D721Med (cell line): ENCODE measurements around the gene SPRR1B.
"Not testable (repeated sequence)": the region's sequence is repeated elsewhere in the genome, so short reads cannot be mapped to it uniquely, and the experiment has no call there.

Experiments used
- DNase-seq: peaks from one replicate; pipeline ENCODE4 v3.0.0; 2011; ENCODE audit warnings: low spot score; ENCODE audit not compliant: insufficient read length
- FAIRE-seq: peaks from 2 replicates; lab custom pipeline; 2011; peaks lifted over from hg19 to GRCh38; lab: Jason Lieb, UNC
- TF ChIP-seq, protein P1 (sequence below): IDR thresholded peaks from 2 replicates; pipeline ENCODE4 v1.5.1; 2012; ENCODE audit warnings: mild to moderate bottlenecking, control low read depth; ENCODE audit not compliant: insufficient read depth; ENCODE audit errors: missing control alignments

Gene SPRR1B

DNA sequence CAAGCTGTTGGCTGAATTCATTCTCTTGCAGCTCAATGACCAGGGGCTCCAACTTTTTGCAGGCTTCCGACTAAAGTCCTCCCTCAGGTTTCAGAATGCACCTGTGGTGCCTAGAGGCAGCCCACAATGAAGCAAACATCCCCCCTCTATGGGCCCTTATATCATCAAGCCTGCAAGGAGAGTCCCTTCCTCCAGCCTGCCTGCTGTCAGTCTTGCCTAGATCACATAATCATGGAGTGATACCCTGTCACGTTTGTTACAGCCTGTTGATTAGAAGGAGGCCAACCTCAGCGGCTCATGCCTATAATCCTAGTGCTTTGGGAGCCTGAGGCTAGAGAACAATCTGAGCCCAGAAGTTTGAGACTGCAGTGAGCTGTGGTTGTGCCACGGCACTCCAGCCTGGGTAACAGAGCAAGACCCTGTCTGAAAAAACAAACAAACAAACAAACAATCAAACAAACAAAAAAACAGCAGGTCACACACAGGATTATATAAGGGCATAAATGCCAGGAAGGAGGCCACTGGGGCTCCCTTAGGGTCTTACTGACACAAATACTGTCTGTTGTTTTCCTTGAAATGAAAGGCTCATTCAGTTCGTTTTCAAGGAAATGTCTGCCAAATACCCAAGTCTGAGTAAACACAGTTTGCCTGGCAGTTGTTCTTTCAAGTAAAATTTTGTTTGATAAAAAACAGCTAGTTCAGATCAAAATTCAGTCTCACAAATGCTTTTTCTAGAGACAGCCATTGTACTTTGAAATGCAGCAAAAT is 34.2 kb upstream of the SPRR1B start:
- FAIRE-seq = no peak
- TF ChIP-seq, protein P1, sequence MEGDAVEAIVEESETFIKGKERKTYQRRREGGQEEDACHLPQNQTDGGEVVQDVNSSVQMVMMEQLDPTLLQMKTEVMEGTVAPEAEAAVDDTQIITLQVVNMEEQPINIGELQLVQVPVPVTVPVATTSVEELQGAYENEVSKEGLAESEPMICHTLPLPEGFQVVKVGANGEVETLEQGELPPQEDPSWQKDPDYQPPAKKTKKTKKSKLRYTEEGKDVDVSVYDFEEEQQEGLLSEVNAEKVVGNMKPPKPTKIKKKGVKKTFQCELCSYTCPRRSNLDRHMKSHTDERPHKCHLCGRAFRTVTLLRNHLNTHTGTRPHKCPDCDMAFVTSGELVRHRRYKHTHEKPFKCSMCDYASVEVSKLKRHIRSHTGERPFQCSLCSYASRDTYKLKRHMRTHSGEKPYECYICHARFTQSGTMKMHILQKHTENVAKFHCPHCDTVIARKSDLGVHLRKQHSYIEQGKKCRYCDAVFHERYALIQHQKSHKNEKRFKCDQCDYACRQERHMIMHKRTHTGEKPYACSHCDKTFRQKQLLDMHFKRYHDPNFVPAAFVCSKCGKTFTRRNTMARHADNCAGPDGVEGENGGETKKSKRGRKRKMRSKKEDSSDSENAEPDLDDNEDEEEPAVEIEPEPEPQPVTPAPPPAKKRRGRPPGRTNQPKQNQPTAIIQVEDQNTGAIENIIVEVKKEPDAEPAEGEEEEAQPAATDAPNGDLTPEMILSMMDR = no peak
- DNase-seq = no peak

DNA sequence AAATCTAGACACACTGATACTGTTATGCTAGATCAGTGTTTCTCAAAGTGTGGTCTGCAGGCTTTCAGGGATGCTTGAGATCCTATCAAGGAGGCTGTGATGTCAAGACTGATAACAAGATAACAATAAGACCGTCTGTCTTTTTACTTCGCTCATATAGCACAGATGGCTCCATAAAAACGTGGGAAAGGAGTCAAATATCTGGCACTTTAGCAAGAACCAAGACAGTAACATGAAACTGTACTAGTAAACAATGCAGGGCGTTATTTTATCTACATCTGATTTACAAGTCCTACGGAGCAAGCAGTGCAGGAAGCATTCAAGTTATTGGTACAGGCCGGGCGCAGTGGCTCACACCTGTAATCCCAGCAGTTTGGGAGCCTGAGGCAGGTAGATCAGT is 33.1 kb upstream of the SPRR1B start:
- DNase-seq (no peak), FAIRE-seq (no peak)
- TF ChIP-seq, protein P1 = no peak

DNA sequence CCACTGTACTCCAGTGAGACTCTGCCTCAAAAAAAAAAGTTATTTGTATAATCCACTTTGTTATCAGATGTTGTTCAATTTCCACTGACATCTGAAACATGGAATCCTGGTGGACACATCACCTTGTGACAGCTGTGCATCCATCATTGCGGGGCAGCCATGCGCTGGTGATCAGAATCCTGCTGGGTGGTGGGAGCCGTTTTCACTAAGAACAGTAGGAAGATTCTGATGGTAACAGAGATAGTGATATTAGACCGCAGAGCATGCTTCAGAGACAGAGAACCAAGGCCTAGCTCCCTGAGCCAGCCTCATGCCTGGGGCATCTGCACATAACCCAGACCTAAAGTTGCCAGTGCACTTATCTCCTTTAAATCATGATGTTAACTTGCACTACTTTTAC is 32.5 kb upstream of the SPRR1B start:
- DNase-seq (no peak), FAIRE-seq (no peak)
- TF ChIP-seq, protein P1 = no peak

DNA sequence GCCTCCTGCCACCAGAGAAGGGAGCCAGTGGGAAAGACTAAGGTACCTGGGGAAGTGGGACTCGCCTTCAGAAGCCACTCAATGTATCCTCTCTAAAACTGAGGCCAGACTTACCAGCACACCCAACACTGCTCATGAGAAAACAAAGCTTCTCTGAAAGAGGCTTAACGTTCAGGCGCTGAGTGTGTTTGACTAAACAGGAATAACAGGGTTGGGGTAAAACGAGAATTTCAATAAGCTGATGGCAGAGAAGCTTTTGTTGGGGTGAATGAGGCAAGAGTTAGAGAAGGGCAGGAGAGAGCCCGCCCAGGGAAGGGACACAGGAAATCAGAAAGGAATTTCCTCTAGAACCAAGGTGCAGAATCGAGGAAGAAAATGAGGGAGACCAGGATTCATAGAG is 31.2 kb upstream of the SPRR1B start:
- DNase-seq (no peak), FAIRE-seq (no peak)
- TF ChIP-seq, protein P1 = no peak

DNA sequence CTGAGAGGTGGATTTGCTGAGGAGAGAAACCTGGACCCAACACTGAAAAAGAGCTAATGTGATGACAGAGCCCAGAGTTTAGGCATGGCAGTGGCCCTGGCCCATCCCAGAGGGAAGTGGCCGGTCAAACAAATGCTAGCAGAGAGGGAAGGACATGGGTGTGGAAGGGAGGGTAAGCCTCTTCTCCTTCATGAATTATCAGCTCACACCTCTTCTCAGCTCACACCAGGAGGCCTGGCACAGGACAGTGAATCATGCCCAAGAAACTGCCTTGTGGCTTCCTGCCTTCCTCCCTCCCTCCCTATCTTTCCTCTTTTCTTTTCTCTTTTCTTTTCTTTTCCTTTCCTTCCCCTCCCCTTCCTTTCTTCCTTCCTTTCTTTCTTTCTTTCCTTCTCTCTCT is 30.7 kb upstream of the SPRR1B start:
- DNase-seq (no peak), FAIRE-seq (no peak)
- TF ChIP-seq, protein P1 = no peak

DNA sequence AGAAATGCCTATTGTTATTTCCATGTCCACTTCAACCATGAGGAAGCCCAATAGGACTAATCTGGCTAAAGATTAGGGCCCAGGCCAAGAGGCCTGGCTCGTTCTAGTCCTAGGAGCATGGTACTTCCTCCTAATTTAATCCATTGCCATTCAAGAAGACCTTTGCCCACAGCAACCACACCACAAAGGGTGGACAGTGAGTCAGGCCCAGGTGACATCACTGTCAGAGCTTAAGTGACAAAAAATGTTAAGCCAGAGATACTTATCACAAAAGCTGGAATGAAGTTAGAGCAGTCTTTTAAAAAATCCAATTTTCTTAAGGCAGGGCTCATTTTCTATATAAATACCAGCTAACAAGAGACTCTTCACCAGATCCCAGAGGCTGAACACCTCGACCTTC is 29.6 kb upstream of the SPRR1B start, which contains the start of gene SPRR3:
Gene SPRR3, plus strand, starts transcription at position 368 of the 400 bp plus-strand sequence. CDS start 1,272 bp downstream, outside the sequence.
- FAIRE-seq (no peak), DNase-seq (no peak)
- TF ChIP-seq, protein P1 = no peak

DNA sequence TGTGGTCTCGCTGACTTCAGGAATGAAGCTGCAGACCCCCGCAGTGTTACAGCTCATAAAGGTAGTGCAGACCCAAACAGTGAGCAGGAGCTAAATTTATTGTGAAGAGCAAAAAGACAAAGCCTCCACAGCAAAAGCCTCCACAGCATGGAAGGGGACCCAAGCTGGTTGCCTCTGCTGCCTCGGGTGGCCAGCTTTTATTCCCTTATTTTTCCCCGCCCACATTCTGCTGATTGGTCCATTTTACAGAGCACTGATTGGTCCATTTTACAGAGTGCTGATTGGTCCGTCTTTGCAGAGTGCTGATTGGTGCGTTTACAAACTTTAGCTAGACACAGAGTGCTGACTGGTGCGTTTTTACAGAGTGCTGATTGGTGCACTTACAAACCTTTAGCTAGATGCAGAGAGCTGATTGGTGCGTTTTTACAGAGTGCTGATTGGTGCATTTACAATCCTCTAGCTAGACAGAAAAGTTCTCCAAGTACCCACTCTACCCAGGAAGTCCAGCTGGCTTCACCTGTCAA is 19.7 kb upstream of the SPRR1B start:
- DNase-seq, FAIRE-seq: not testable (repeated sequence)

DNA sequence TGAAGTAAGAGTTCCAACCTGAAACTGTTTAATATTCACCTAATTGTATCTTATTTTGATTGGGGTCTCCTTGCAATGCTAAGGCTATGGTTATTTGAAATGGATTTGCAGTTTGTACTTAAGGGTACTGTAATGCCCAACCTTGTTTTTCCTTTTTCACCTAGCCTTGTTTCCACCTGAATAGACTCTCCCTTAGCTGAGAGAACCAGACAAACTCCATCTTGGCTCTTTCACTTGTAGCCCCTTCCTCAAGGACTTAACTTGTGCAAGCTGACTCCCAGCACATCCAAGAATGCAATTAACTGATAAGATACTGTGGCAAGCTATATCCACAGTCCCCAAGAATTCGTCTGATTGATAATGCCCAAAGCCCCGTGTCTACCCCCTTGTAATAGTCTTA is 9.2 kb upstream of the SPRR1B start:
- not testable (repeated sequence) for FAIRE-seq, DNase-seq

DNA sequence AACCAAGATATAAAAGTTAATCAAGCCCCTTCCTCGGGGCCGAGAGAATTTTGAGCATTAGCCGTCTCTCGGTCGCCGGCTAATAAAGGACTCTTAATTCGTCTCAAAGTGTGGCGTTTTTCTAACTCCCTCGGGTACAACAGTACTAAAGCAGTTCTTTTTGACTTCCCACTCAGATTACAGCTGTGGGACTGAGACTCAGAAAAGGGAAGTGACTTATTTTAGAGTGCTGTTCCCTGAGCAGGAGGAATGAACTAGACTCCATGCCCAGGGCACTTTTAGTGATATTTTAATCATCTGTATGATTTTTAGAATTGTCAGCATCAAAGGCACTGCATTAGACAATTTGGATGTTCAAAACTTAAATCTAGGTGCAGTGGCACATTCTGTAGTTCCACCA is 8.7 kb upstream of the SPRR1B start:
- FAIRE-seq = not testable (repeated sequence)

More for the DNA sequence above, 8.7 kb upstream of the SPRR1B start:
- not testable (repeated sequence) for DNase-seq
